WI38 (cell line): ENCODE measurements around the gene GRIN3B.
"Not testable (repeated sequence)": the region's sequence is repeated elsewhere in the genome, so short reads cannot be mapped to it uniquely, and the experiment has no call there.

Source experiments
- H3K4me3 ChIP-seq: 2 replicates; pipeline ENCODE4 v1.5.1; 2011; ENCODE audit warnings: low read depth, mild to moderate bottlenecking, control low read depth, low read length
- CTCF ChIP-seq: IDR thresholded peaks from 2 replicates; pipeline ENCODE4 v1.5.1; 2012; ENCODE audit warnings: low read depth, mild to moderate bottlenecking, control low read depth, low read length

Gene GRIN3B

GRCh38 chr19:954672-955494, 45.3 kb upstream of the GRIN3B start:
- H3K4me3 ChIP-seq: no peak overlapping the region
- no peak for TF ChIP-seq CTCF

GRCh38 chr19:955803-956765, 44.1 kb upstream of the GRIN3B start:
- H3K4me3 ChIP-seq: no peak overlapping the region
- TF ChIP-seq CTCF: no peak

- no peak overlapping the region for H3K4me3 ChIP-seq
Observed at GRCh38 chr19:956766-957440, 43.3 kb upstream of the GRIN3B start.

GRCh38 chr19:957578-957977, 42.6 kb upstream of the GRIN3B start:
- H3K4me3 ChIP-seq: not testable (repeated sequence)

More at GRCh38 chr19:956766-957440, 43.3 kb upstream of the GRIN3B start:
- TF ChIP-seq CTCF: no peak

GRCh38 chr19:958967-959855, 41.0 kb upstream of the GRIN3B start:
- no peak overlapping the region for H3K4me3 ChIP-seq
- TF ChIP-seq CTCF: no peak

- TF ChIP-seq CTCF: no peak
- H3K4me3 ChIP-seq: no peak overlapping the region
Observed at GRCh38 chr19:960020-960419, 40.2 kb upstream of the GRIN3B start.

GRCh38 chr19:960601-960938, 39.6 kb upstream of the GRIN3B start:
- TF ChIP-seq CTCF: no peak
- no peak overlapping the region for H3K4me3 ChIP-seq
